GM19372 (cell line): ENCODE results near the gene KRTAP9-6.
"Not testable (repeated sequence)": the region's sequence is repeated elsewhere in the genome, so short reads cannot be mapped to it uniquely, and the experiment has no call there.

Experiments used
- ATAC-seq: cut with Tn5 transposase; IDR thresholded peaks from one replicate; pipeline ENCODE4 v1.9.1; 2021; ENCODE audit warnings: mild to moderate bottlenecking, low read depth, moderate library complexity; ENCODE audit not compliant: unreplicated experiment

Gene KRTAP9-6, protein sequence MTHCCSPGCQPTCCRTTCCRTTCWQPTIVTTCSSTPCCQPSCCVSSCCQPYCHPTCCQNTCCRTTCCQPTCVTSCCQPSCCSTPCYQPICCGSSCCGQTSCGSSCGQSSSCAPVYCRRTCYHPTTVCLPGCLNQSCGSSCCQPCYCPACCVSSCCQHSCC

DNA sequence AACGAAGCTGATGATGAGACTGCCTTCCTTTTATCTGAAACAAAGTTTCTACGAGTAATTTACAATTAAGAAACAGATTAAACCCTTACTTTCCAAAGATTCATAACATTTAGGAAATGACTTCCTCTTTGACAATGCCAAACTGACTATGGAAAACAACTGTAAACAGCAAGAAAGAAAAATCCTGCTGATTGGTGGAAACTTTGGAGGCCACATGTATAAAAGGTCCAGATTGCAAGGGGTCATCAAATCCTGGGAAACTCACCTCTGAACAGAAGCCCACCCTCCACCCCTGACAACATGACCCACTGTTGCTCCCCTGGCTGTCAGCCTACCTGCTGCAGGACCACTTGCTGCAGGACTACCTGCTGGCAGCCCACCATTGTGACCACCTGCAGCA lies at the start of gene KRTAP9-6:
TSS of gene KRTAP9-6 (plus strand) at position 301 of the 400 bp plus-strand sequence. CDS start at position 301, 0 bp downstream.
- ATAC-seq = no peak

- no peak for ATAC-seq
These were observed 49.5 kb upstream of the KRTAP9-6 start for GRCh38 chr17:41215681-41216080.

DNA sequence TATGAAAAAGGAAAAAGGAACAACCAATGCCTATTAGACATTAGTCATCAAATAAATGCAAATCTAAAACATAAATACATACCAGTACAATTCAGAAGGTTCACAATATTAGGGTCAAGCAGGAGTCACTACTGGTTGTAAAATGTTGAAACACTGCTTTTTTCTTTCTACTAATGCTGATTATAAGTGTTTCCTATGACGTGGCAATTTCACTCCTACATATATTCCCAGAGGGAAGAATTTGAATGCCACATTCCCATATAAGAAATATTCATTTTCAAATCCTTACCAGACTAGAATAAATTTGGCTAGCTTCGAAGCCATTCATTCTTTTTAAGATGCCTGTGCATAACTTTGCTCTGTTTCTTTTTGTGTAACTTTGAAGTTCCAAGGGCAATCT lies 41.4 kb upstream of the KRTAP9-6 start:
- ATAC-seq = no peak

- no peak for ATAC-seq
These were observed 39.1 kb upstream of the KRTAP9-6 start for GRCh38 chr17:41226051-41226450.

DNA sequence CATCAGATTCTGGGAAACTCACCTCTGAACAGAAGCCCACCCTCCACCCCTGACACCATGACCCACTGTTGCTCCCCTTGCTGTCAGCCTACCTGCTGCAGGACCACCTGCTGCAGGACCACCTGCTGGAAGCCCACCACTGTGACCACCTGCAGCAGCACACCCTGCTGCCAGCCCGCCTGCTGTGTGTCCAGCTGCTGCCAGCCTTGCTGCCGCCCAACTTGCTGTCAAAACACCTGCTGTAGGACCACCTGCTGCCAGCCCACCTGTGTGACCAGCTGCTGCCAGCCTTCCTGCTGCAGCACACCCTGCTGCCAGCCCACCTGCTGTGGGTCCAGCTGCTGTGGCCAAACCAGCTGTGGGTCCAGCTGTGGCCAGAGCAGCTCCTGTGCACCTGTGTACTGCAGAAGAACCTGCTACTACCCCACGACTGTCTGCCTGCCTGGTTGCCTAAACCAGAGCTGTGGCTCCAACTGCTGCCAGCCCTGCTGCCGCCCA lies 38.5 kb upstream of the KRTAP9-6 start, which contains the start of gene KRTAP9-2:
TSS of gene KRTAP9-2 (plus strand) at position 51 of the 498 bp plus-strand sequence. CDS start at position 58, 7 bp downstream.
- not testable (repeated sequence) for ATAC-seq

DNA sequence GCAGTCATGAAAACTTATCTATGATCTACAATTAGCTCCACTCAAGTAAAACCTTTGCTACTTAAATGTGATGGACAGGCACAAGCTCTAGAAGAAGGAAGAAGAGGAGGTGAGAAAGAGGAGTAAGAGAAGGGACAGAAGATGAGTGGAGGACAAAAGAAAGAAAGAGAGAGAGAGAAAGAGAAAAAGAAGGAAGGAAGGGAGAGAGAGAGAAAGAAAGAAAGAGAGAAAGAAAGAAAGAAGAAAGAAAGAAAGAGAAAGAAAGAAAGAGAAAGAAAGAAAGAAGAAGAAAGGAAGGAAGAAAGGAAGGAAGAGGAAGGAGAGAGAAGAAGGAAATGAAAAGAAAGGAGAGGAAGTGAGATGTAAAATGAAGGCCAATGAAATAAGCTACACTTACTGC lies 35.1 kb upstream of the KRTAP9-6 start:
- ATAC-seq = no peak

DNA sequence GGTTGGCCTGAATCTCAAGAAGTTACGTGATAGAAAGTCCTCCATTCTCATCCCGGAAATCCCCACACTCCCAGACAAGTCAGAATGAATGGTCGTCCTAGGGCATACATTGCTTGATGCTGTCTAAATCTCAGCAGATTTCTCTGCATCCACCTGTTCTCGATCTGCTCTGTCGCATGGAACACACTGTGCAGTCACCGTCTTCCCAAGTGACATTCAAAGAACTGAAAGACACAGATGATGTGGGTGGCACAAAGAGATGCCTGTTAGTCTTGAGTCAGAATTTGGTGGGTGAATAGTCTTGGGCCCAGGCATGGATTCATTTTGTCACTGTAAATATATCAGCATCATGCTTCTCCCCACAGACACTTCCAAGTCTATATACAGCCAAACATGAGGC lies 33.4 kb upstream of the KRTAP9-6 start:
- ATAC-seq = no peak

GRCh38 chr17:41232399-41233105 lies 32.6 kb upstream of the KRTAP9-6 start, which contains the start of gene KRTAP9-3:
KRTAP9-3 (plus strand) TSS chr17:41232449; CDS start chr17:41232502, 53 bp downstream.
- not testable (repeated sequence) for ATAC-seq

- not testable (repeated sequence) for ATAC-seq
These were observed 28.1 kb upstream of the KRTAP9-6 start for GRCh38 chr17:41237116-41237515.

DNA sequence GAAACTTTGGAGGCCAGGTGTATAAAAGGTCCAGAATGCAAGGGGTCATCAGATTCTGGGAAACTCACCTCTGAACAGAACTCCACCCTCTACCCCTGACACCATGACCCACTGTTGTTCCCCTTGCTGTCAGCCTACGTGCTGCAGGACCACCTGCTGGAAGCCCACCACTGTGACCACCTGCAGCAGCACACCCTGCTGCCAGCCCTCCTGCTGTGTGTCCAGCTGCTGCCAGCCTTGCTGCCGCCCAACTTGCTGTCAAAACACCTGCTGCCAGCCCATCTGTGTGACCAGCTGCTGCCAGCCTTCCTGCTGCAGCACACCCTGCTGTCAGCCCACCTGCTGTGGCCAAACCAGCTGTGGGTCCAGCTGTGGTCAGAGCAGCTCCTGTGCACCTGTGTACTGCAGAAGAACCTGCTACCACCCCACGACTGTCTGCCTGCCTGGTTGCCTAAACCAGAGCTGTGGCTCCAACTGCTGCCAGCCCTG lies 27.2 kb upstream of the KRTAP9-6 start, which contains the start of gene KRTAP9-8:
TSS of gene KRTAP9-8 (plus strand) at position 51 of the 489 bp plus-strand sequence. CDS start at position 104, 53 bp downstream.
- ATAC-seq = not testable (repeated sequence)

DNA sequence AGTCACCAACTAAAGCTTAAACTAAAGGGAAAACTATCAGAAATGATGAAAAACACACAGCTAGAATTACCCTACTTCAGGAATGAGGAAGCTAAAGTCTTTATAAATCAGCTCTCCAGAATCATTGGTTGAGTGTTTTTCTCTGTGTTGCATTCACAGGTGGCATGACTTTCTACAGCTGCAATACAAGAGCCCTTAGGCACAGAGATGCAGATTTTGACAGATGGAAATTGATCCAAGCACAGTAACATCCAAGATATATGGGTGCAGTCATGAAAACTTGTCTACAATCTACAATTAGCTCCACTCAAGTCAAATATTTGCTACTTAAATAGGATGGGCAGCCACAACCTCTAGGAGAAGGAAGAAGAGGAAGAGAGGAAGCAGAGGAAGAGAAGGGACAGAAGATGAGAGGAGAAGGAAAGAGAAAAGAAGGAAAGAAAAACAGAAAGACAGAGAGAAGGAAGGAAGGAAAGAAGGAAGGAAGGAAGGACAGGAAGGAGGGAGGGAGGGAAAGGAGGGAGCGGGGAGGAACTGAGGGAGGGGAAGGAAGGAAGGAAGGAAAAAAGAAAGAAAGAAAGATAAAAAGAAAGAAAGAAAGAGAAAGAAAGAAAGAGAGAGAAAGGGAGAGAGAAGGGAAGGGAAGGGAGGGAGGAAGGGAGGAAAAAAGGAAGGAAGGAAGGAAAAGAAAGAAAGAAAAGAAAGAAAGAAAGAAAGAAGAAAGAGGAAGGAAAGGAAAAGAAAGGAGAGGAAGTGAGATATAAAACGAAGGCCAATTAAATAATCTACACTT lies 18.0 kb upstream of the KRTAP9-6 start:
- not testable (repeated sequence) for ATAC-seq

- ATAC-seq = not testable (repeated sequence)
These were observed 15.4 kb upstream of the KRTAP9-6 start, which contains the start of gene KRTAP9-4 for GRCh38 chr17:41249637-41250240. KRTAP9-4 (plus strand) TSS chr17:41249687; CDS start chr17:41249721, 34 bp downstream.

DNA sequence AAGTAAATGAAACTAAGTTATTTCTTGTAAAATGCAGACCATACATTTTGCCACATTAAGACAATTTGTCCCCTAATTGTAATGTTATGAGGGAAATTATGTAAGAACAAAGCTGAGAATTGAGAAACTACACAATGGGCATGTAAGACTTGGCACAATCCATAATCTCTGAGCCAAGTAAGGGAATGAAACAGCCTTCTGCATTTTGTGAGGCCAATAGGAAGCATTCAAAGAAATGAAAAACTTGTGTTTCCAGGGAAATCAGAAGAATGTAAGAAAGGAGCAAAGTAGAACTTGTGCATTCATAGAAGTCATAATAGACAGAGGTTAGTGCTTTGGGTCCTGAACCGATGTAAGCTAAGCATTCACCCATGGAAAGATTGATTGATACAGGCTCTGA lies 13.9 kb upstream of the KRTAP9-6 start:
- no peak for ATAC-seq

GRCh38 chr17:41254861-41255260 lies 10.3 kb upstream of the KRTAP9-6 start:
- no peak for ATAC-seq

DNA sequence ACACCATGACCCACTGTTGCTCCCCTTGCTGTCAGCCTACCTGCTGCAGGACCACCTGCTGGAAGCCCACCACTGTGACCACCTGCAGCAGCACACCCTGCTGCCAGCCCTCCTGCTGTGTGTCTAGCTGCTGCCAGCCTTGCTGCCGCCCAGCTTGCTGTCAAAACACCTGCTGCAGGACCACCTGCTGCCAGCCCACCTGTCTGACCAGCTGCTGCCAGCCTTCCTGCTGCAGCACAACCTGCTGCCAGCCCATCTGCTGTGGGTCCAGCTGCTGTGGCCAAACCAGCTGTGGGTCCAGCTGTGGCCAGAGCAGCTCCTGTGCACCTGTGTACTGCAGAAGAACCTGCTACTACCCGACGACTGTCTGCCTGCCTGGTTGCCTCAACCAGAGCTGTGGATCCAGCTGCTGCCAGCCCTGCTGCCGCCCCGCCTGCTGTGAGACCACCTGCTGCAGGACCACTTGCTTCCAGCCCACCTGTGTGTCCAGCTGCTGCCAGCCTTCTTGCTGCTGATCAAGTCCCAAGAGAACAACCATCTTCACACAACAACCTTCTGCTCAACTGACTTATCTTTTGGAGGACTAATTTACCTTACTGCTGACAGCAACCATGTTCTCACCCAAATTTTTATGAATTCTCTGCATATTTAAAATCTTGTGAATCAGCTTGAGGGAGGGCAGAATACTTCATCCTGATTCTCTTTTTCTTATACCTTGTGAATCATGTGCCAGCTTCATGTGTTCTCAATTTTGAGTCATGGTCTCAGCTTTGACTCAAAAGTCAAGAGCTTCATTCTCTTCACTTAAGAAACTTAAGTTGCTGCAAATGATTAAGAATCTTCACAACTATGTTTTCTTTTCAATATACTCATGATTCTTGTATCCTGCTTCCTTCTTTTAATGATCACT lies 9.5 kb upstream of the KRTAP9-6 start, which contains the start of gene KRTAP9-9:
TSS of gene KRTAP9-9 (plus strand) at position 4 of the 910 bp plus-strand sequence.
- ATAC-seq = not testable (repeated sequence)

GRCh38 chr17:41256291-41256685 lies 8.9 kb upstream of the KRTAP9-6 start:
- no peak for ATAC-seq

DNA sequence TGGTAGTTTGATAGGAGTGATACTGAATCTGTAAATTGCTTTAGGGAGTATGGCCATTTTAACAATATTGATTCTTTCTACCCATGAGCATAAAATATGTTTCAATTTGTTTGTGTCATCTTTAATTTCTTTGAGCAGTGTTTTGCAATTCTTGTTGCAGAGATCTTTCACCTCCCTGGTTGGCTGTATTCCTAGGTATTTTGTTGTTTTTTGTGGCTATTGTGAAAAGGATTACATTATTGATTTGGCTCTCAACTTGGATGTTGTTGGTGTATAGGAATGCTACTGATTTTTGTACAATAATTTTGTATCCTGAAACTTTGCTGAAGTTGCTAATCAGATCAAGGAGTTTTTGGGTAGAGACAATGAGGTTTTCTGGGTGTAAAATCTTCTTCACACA lies 6.8 kb upstream of the KRTAP9-6 start:
- no peak for ATAC-seq

GRCh38 chr17:41263212-41263611 lies 2.0 kb upstream of the KRTAP9-6 start:
- no peak for ATAC-seq

DNA sequence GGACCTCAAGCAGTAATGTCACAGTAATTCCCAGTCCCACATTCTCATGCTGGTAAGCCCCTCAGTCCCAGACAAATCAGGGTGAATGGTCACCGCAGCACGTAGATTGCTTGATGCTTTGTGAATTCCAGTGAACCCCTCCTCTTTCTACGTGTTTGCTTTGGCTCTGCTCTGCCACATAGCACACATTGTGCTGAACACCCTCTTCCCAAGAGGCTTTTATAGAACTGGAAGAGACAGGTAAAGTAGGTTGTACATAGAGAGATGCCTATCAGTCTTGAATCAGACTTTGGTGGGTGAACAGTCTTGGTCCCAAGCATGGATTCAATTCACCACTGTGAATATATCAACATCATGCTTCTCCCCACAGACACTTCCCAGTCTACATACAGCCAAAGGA lies 579 bp upstream of the KRTAP9-6 start:
- no peak for ATAC-seq
